Glomerular visceral epithelial cell (primary cell): ENCODE measurements around the gene CTXN3.

Source experiments
- DNase-seq: peaks from one replicate; pipeline ENCODE4 v3.0.0-alpha.2; 2016; ENCODE audit errors: extremely low spot score

The CTXN3 gene

GRCh38 chr5:127649018-127649439 is at the start of gene CTXN3:
TSS of gene CTXN3 (plus strand) at chr5:127649082. CDS start at chr5:127657522, 8,440 bp downstream.
- DNase-seq = no peak

- no peak for DNase-seq
Observed at GRCh38 chr5:127599320-127599719, 49.6 kb upstream of the CTXN3 start.

GRCh38 chr5:127599847-127600246 is 49.0 kb upstream of the CTXN3 start:
- DNase-seq = no peak

- DNase-seq = no peak
Observed at GRCh38 chr5:127601111-127601510, 47.8 kb upstream of the CTXN3 start.

DNA sequence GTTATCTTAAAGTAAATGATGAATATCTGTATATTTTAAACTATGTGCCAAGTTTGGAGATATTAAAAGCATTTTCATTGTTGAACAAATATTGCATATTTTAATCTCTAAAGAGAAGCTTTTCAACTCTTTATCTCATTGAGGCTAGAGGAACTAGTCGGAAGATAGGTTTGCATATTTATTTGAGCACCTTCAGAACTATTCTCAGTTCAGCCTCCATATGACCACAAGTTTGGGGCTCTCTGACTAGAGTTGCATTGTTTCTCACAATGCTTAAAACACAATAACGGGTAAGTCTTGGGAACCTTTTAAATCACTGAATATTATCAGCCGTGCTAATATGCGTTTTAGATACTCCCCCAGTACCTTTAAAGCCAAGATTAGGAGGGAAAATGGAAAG is 47.3 kb upstream of the CTXN3 start:
- no peak for DNase-seq

- DNase-seq = no peak
Observed at GRCh38 chr5:127602481-127602880, 46.4 kb upstream of the CTXN3 start.

- DNase-seq = no peak
Observed at GRCh38 chr5:127602896-127603844, 45.7 kb upstream of the CTXN3 start.

GRCh38 chr5:127608077-127608660 is 40.7 kb upstream of the CTXN3 start:
- no peak for DNase-seq

DNA sequence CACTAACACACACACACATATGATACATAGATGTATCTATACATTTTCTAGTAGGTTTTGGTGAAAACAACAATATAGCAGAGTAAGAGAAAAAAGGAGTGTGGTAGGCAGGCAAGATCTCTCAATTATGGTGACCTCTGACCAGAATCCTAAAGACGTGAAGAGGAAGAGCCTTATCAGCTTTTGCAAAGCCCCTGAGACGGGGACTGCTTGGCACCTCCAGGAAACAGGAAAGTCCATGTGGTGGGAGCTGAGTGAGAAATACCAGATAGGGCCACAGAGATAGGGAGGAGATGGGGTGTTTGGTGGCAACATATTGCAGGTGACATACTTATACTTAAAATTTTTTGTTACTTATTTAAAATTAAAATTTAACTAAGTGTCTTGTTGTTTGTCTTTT is 39.9 kb upstream of the CTXN3 start:
- DNase-seq = no peak

GRCh38 chr5:127609957-127610356 is 38.9 kb upstream of the CTXN3 start:
- DNase-seq = no peak

- no peak for DNase-seq
Observed at GRCh38 chr5:127612441-127613141, 36.3 kb upstream of the CTXN3 start.

- DNase-seq = peak; percentile 20
Observed at GRCh38 chr5:127615916-127616315, 33.0 kb upstream of the CTXN3 start.

- no peak for DNase-seq
Observed at GRCh38 chr5:127619908-127620479, 28.9 kb upstream of the CTXN3 start.

DNA sequence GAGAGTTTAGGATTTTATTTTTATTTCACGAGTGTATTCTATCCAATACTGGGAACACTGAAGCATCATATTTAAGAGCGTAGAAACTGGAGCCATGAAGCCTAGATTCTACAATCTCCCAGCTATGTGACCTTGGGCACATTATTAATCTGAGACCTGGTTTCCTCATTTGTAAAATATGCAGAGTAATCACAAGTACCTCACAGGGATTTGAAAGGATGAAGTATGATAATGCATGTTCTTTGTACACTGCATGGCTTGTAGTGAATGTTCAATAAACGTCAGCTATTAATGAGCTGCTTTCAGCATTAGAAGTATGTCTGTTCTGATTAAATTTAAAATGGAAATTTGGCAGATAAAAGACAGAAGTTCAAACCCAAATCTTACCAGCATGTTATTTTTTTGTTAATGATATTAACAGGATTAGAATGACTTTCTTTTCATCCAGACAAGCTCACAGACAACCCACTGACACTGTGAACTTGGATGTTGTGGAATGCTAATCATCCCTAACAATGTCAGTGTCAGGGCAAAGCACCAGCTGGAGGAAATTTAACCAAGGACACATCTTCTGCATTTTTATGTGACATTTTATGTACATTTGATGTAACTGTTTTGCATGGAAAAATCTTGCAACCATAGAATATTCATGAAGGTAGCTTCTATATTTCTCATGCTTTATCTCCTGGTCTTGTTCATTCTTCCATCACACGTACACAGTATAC is 27.1 kb upstream of the CTXN3 start:
- DNase-seq = no peak

DNA sequence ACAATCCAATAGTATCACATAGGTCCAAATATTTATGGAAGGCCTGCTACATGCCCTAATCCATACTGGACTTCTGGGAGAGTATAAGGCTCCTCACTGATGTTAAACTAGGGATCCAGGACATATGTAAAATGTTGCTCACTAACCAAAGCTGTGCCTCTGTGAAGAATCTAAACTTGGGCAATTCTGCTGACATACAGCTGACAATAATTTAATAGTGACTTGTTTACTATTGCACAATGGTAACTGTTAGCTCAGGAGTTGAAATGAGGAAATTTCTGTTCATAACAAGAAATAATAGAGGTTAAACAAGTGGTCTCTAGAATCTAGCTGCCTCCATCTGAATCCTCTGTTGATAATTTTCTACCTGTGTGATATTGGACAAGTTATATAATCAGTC is 14.9 kb upstream of the CTXN3 start:
- no peak for DNase-seq

DNA sequence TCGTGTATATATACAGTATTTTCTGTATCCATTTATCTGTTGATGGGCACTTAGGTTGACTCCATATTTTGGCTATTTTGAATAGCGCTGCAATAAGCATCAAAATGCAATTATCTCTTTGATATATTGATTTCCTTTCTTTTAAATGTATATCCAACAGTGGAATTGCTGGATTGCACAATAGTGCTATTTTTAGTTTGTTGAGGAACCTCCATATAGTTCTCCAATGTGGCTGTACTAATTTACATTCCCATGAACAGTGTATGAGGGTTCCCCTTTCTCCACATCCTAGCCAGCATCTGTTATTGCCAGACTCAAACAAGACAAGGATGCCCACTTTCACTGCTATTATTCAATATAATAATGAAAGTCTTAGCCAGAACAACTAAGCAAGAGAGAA is 9.1 kb upstream of the CTXN3 start:
- no peak for DNase-seq

- no peak for DNase-seq
Observed at GRCh38 chr5:127642949-127643348, 5.9 kb upstream of the CTXN3 start.

DNA sequence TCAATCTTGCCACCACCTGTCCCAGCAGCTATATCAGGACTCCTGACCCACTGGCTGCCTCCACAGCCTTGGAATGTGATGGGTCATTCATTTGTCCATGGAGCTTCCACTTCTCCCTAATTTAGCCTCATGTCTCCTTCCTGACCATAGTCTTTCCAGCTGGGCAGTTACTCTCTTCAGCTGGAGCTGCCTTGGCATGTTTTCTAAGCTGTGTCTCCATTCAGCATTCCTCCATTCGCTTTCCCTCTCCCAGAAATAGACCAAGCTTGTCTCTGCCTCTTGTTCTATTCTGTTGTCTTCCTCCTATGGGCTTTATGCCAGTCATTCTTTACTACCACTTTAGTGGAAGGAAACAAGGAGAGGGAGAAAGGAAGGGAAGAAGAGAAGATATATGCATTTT is 5.3 kb upstream of the CTXN3 start:
- DNase-seq = no peak

DNA sequence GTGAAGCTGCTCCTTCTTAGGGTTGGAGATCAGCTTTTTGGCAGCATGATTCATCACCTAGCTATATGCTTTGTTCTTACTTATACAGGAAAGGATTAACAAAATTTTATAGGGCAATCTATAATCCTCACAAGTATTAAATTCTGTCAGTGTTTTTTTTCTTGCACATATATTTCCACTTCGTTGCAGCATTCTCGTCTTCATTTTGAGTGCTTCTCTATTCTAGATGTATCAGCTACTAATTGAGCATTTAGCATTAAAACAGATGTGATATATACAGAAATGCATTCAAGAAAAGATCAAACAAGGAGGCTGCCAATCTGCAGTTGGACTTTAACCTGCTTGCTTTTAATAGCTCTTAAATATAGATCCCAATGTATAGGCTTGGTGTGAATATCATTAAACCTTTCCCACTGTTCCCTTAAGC is 3.6 kb upstream of the CTXN3 start:
- no peak for DNase-seq

GRCh38 chr5:127647361-127647958 is 1.4 kb upstream of the CTXN3 start:
- DNase-seq = no peak

DNA sequence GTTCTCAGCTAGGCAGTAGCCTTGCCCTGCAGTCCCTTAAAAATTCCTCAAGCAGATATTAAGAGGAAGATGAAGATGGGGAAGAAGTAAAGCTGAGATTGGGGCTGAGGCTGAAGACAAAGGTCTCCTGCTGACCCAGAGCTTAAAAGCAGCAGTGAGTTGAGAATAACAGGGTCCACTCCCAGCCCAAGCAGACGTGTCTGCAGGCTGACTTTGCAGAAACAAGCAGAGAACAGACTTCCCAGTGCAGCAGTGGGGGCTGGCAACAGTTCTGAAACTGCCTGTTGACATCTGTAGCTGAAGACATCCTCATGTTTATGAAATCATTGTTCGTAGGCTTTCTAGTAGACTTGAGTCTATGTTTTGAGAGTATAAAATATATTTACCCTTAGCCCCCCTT is 1.1 kb downstream of the CTXN3 start:
- DNase-seq = no peak
